ENCODE measurements around the gene DMRTA1. TPM values are rescaled to one million over a fixed set of nuclear protein-coding genes. Genes with fewer than 3 reads are reported as not detected.
"Not testable (repeated sequence)": the region's sequence is repeated elsewhere in the genome, so short reads cannot be mapped to it uniquely, and the experiment has no call there.

DMRTA1 gene
- polyA plus RNA-seq, 1 of the 3 experiments (the other 2 are of a cell fraction): 0.03 TPM

DNA sequence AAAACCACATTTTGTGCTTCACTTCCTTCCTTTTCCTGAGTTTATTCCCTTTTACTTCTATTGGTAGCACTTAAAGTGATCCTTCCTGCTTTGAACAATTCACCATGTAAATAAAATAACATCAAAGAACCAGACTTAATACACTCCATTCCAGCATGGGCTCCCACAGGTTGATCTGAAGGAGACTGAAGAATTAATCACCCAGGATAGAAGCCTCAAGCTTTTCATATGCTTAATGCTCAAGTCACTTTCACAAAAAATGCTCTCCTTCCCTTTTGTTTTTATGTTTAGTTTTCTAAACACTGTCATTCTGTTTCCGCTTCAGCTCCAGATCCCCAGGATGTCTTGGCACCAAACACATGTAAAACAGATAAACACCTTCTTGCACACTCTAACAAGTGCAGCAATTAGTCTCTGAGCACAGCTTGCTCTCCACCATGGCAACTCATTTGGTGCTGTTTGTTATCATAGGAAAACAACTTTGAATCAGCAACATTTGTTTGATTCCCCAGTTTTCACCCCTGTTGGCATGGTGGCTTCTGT lies 37.0 kb downstream of the DMRTA1 start:
- H3K9me3 ChIP-seq: peaks cover 8% of the 10 kb centered on the region; the same call in 1 of the 2 replicates
- no peak overlapping the region for H3K27ac ChIP-seq (ENCODE audit: low read depth in 2 of 2, low read length in 1 of 2)
- DNase-seq: no peak
- H3K36me3 ChIP-seq (replicated peaks in 1 of 2; ENCODE audit: control insufficient read depth in 1 of 2, insufficient read depth in 2 of 2, low read length in 1 of 2): no peaks in the 10 kb centered on the region
- H3K9me2 ChIP-seq: no peaks in the 10 kb centered on the region
- no peak overlapping the region for H2AFZ ChIP-seq (ENCODE audit: low read depth)
- H3K9ac ChIP-seq: no peak overlapping the region
- no peaks in the 10 kb centered on the region for H4K20me1 ChIP-seq (ENCODE audit: insufficient read depth)
- ChIA-PET POLR2A (no interaction called here), CTCF (interaction anchor here (3.3 kb wide), 1 partner anchor 14 kb away, joined by 12 read pairs; no protein-coding TSS in a partner anchor)
- no peaks in the 10 kb centered on the region for H3F3A ChIP-seq (replicated peaks; ENCODE audit: insufficient read depth)
- TF ChIP-seq MXI1 (IDR thresholded peaks at IDR 0.05; ENCODE audit: low read depth, low read length) (no peak), TEAD4 (IDR thresholded peaks at IDR 0.05; ENCODE audit: borderline replicate concordance, insufficient read depth) (no peak), ELF1 (IDR thresholded peaks at IDR 0.05) (no peak), SIN3A (IDR thresholded peaks at IDR 0.05; ENCODE audit: borderline replicate concordance, low read depth, low read length) (no peak), NRF1 (IDR thresholded peaks at IDR 0.05; ENCODE audit: low read depth, low read length) (no peak), GABPA (IDR thresholded peaks at IDR 0.05; ENCODE audit: low read depth) (no peak), FOSL2 (IDR thresholded peaks at IDR 0.05; ENCODE audit: borderline replicate concordance, low read depth) (no peak), TCF12 (IDR thresholded peaks at IDR 0.05) (no peak), SMC3 (IDR thresholded peaks at IDR 0.05; ENCODE audit: low read depth, low read length) (no peak), RCOR1 (IDR thresholded peaks at IDR 0.05; ENCODE audit: low read length) (no peak), JUND (IDR thresholded peaks at IDR 0.05) (no peak), POLR2AphosphoS5 (IDR thresholded peaks at IDR 0.05; ENCODE audit: low read depth, low read length) (no peak), RXRA (IDR thresholded peaks at IDR 0.05; ENCODE audit: borderline replicate concordance, low read depth) (no peak), FOXM1 (IDR thresholded peaks at IDR 0.05; ENCODE audit: low read depth) (no peak)
- TF ChIP-seq, protein P1, sequence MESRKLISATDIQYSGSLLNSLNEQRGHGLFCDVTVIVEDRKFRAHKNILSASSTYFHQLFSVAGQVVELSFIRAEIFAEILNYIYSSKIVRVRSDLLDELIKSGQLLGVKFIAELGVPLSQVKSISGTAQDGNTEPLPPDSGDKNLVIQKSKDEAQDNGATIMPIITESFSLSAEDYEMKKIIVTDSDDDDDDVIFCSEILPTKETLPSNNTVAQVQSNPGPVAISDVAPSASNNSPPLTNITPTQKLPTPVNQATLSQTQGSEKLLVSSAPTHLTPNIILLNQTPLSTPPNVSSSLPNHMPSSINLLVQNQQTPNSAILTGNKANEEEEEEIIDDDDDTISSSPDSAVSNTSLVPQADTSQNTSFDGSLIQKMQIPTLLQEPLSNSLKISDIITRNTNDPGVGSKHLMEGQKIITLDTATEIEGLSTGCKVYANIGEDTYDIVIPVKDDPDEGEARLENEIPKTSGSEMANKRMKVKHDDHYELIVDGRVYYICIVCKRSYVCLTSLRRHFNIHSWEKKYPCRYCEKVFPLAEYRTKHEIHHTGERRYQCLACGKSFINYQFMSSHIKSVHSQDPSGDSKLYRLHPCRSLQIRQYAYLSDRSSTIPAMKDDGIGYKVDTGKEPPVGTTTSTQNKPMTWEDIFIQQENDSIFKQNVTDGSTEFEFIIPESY (IDR thresholded peaks at IDR 0.05; ENCODE audit: borderline replicate concordance, low read depth): no peak
- TF ChIP-seq, protein P2, sequence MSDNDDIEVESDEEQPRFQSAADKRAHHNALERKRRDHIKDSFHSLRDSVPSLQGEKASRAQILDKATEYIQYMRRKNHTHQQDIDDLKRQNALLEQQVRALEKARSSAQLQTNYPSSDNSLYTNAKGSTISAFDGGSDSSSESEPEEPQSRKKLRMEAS (IDR thresholded peaks at IDR 0.05; ENCODE audit: low read depth): no peak
- TF ChIP-seq, protein P3, sequence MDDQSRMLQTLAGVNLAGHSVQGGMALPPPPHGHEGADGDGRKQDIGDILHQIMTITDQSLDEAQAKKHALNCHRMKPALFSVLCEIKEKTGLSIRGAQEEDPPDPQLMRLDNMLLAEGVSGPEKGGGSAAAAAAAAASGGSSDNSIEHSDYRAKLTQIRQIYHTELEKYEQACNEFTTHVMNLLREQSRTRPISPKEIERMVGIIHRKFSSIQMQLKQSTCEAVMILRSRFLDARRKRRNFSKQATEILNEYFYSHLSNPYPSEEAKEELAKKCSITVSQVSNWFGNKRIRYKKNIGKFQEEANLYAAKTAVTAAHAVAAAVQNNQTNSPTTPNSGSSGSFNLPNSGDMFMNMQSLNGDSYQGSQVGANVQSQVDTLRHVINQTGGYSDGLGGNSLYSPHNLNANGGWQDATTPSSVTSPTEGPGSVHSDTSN (IDR thresholded peaks at IDR 0.05): no peak
- TF ChIP-seq, protein P4, sequence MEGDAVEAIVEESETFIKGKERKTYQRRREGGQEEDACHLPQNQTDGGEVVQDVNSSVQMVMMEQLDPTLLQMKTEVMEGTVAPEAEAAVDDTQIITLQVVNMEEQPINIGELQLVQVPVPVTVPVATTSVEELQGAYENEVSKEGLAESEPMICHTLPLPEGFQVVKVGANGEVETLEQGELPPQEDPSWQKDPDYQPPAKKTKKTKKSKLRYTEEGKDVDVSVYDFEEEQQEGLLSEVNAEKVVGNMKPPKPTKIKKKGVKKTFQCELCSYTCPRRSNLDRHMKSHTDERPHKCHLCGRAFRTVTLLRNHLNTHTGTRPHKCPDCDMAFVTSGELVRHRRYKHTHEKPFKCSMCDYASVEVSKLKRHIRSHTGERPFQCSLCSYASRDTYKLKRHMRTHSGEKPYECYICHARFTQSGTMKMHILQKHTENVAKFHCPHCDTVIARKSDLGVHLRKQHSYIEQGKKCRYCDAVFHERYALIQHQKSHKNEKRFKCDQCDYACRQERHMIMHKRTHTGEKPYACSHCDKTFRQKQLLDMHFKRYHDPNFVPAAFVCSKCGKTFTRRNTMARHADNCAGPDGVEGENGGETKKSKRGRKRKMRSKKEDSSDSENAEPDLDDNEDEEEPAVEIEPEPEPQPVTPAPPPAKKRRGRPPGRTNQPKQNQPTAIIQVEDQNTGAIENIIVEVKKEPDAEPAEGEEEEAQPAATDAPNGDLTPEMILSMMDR (IDR thresholded peaks at IDR 0.05): no peak
- 6% methylated on average over 1 of the region's 1 CpG for WGBS (ENCODE audit: low lambda C conversion rate)
- H3K4me3 ChIP-seq (ENCODE audit: low read depth in 2 of 2, low read length in 1 of 2): no peak overlapping the region
- no peaks in the 10 kb centered on the region for H3K4me1 ChIP-seq (ENCODE audit: control insufficient read depth in 1 of 2, insufficient read depth in 2 of 2, low read depth in 1 of 2, low read length in 1 of 2)
- no peaks in the 10 kb centered on the region for H3K27me3 ChIP-seq (ENCODE audit: insufficient read depth)
- no peaks in the 10 kb centered on the region for H3K79me2 ChIP-seq (ENCODE audit: insufficient read depth)
- no peak overlapping the region for H3K4me2 ChIP-seq

DNA sequence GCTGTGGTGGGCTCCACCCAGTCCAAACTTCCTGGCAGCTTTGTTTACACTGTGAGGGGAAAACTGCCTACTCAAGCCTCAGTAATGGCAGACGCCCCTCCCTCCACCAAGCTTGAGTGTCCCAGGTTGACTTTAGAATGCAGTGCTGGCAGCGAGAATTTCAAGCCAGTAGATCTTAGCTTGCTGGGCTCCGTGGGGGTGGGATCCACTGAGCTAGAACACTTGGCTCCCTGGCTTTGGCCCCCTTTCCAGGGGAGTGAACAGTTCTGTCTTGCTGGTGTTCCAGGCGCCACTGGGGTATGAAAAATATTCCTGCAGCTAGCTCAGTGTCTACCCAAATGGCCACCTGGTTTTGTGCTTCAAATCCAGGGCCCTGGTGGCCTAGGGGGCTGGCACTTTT lies 49.6 kb downstream of the DMRTA1 start:
- H3K4me1 ChIP-seq (ENCODE audit: control insufficient read depth in 1 of 2, insufficient read depth in 2 of 2, low read depth in 1 of 2, low read length in 1 of 2); H3K4me3 ChIP-seq (ENCODE audit: low read depth in 2 of 2, low read length in 1 of 2); H3F3A ChIP-seq (replicated peaks; ENCODE audit: insufficient read depth); CTCF ChIA-PET; H3K27me3 ChIP-seq (ENCODE audit: insufficient read depth); H3K9me2 ChIP-seq; DNase-seq; H3K36me3 ChIP-seq (replicated peaks in 1 of 2; ENCODE audit: control insufficient read depth in 1 of 2, insufficient read depth in 2 of 2, low read length in 1 of 2); H3K27ac ChIP-seq (ENCODE audit: low read depth in 2 of 2, low read length in 1 of 2); H3K79me2 ChIP-seq (ENCODE audit: insufficient read depth); H3K4me2 ChIP-seq; H4K20me1 ChIP-seq (ENCODE audit: insufficient read depth); H3K9ac ChIP-seq; POLR2A ChIA-PET; H2AFZ ChIP-seq (ENCODE audit: low read depth); H3K9me3 ChIP-seq: not testable (repeated sequence)
- WGBS (ENCODE audit: low lambda C conversion rate): 8% methylated on average over 2 of the region's 4 CpGs
